Measurements from ENCODE around the gene RCBTB2.
A peak's percentile ranks its signal among the peaks of the same experiment; 100 is the strongest.

RCBTB2 gene

DNA sequence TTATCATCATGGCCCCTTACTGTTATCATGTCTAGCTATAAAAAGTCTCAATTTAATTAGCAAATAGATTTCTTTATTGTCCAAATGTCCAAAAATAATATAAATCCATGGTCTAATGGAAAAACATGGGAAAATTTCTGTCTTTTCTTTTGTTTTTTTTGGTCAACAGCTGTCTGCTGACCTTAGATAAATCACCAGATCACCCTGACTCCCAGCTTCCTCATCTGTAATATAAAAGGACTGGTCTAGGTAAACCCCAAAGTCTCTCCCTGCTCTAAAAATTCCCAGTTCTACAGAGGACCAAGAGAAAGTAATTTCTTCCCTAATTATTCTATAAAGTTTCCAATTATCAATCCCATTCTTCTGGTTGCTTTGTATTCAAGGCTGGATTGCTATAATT, 30.7 kb upstream of the RCBTB2 start:
- no peak for DNase-seq

DNA sequence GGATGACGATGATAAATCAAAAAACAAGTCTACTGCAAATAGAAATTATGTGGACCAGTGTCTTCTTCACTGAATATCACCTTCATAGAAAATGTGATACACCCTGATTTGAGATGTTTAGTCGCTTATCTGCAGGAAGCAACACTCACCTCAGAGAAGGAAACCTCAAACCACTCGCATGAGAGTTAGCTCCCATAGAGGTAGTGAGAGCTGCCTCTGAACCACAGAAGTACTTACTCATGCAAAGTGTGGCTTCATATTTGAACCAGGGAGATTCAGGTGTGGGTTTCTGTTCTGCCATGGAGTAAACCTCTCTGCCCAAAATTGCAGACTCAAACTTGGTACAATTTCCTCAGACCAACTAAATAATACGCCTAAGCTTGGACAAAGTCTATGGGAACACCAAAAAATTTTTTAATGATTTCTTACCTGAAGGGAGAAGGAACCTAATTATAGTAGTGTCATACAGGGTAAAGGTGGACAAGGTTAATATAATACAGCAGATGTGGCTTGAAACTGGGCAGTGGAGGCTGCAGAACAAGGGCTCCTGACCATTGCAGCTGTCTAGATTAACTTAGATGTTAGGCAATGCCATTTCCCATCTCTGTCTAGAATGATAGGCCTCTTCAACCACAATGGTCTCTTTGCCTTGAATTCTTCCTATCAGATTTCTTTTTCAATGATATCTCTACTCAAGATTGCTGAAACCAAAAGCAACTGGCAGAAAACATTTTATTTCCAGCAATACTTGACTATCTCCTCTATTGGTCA, 29.6 kb upstream of the RCBTB2 start:
- no peak for DNase-seq

DNA sequence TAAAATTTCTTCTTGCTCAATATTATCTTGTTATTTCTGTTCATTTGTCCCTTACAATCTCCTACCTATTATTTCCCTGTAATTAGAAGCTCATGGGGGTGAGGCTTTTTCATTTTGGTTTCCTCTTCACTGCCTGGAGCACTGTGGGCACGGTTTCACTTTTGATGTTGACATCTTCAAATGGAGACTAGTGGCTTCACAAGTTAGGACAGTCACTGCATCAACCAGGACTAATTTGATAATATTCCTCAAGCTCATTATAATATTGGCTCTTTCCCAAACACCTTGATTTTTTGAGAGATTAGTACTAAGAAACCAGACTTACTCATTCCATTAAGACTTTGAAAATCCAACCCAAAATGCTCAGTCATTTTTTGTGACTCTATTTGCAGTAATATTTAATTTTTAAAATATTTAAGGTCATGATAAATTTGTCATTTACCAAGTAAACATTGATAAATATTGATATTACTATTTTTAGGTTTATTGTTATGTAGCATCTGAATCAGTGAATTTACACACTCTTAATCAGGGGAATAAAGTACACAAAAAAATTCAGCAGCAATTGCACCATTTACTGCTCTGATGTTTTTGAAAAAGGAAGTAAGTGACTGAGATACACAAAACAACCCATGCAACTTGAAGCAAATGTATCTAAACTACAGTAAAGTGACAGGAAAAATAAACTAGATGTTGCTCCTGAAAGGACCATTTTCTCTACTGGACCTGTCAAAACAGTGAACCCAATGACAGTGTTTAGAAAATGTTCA, 28.8 kb upstream of the RCBTB2 start:
- DNase-seq: peak; percentile 72 to 74

DNA sequence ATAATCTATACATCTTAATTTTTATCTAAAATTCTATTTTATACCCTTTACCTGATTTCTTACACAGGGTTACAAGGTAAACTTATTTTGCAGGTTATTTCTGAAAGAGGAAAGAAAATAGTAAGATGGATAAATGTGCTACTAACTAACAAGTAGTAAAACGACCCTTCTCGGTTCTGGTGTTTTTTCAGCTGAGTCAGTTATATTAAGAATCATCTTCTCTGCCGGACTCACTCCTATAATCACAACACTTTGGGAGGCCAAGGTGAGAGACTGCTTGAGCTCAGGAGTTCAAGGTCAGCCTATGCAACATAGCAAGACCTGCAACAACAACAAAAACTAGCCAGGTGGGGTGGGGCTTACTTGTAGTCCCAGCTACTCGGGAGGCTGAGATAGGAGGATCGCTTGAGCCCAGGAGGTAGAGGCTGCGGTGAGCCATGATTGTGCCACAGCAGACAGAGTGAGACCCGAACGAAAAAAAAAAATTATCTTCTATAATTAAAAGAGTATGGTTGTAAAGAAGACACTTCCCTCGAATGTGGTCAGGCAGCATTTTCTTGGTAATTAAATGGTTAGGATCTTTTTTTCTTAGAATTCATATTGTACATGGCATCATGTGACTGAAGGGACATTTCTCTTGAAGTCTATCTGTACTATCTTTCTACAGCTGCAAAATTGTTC, 27.9 kb upstream of the RCBTB2 start:
- no peak for DNase-seq

DNA sequence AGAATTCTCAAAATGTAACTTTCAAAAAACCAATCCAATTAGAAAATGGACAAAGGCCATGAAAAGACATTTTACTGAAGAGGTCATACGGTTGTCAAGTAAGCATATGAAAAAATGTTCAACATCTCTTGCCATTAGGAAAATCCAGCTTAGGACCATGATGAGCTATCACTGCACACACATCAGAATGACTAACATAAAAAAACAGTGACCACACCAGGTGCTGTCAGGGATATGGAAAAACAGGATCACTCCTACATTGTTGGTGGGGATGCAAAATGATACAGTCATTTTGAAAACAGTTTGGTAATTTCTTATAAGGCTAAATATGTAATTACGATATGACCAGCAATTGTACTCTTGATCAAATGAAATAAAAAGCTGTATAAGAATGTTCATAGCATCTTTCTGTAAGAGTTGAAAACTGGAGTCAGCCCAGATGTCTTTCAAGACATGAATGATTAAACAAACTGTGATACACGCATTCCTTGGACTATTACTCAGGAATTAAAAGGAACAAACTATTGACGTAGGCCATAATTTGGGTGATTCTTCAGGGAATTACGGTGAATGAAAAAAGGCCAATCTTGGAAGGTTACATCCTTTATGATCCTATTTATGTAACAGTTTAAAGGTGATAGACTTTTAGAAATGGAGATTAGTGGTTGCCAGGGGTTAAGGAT, 26.9 kb upstream of the RCBTB2 start:
- DNase-seq: peak in 1 of 2 donors; percentile 44

DNA sequence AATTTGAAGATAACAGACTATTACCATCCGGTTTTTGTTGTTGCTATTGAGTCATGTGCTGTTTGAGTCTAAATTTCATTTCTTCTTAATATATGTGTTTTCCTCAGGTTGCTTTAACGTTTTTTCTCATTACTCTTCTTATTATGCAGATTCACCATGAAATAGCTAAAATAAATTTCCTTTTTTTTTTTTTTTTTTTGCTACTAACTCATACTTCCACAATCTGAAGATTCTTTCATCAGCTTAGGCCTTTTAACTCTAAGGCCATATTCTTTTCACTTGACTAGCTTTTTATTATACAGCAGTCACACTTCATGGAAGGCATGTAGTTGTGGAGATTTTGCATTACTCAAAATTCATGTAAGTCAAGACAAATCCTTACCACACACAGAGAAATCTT, 23.9 kb upstream of the RCBTB2 start:
- peak in 1 of 2 donors; percentile 75 for DNase-seq

DNA sequence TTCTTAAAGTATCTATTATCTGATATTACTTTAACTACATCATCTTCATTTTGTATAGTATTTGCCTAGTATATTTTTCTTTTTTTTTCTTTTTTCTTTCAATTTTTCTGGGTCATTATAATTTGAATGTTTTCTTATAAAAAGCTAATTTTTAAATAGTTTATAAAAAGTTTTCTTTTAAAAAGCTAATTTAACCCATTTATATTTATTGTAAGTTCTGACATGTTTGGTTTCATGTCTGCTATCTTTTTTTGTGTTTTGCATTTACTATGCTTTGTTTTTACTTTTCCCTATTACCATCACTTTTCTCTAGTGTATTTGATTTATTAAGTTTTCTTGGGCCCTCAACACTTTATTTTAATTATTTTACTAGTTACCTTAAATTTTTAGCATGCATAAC, 22.6 kb upstream of the RCBTB2 start:
- DNase-seq: no peak

DNA sequence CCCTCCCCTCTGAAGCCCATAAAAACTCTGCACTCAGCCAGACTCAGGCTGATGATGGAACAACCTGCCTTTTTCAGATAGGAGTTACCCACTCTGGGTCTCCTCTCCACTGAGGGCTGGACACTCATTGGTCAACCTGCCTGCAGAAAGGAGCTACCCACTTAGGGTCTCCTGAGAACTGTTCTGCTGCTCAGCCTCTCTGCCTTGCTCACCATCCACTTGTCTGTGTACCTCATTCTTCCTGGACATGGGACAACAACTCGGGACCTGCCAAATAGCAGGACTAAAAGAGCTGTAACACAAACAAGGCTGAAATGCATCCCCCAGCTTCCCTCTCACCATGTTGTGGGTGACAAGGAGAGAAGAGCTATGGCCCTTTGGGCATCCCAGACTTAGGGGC, 18.4 kb upstream of the RCBTB2 start:
- DNase-seq: no peak

DNA sequence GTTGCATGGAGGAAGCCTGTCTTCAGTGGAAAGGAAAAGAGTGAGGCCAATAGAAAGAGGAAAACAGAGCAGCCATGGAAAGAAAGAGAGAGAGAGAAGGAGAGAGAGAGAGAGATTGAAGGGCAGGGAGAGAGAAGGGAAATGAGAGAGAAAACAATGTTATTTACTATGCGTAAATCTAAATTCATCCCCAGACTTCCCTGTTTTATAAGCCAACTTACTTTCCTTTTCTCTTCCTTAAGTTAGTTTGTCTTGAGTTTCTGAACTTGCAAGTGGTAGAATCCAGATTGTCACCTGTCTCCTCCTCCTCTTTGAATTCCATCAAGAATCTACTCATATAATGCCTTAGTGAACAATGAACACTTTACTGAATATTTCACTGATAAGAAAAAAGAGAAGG, 16.8 kb upstream of the RCBTB2 start:
- peak in 1 of 2 donors; percentile 12 for DNase-seq

DNA sequence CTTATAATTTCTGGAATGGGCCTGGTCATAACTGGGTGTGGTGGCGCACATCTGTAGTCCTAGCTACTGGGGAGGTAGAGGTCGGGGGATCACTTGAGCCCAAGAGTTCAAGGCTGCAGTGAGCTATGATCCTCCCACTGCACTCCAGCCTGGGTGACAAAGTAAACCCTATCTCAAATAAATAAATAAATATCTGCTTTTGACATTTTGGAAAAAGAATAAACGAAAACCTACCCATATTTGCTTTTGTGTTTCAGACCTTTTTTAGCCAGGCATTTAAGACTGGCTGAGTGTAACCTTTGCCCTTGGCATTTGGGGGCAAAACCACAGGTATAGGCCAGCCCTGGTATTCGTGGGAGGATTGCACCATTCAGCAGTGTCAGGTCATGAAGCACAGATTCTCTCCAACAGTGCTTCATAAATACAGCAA, 14.8 kb upstream of the RCBTB2 start:
- DNase-seq: no peak

DNA sequence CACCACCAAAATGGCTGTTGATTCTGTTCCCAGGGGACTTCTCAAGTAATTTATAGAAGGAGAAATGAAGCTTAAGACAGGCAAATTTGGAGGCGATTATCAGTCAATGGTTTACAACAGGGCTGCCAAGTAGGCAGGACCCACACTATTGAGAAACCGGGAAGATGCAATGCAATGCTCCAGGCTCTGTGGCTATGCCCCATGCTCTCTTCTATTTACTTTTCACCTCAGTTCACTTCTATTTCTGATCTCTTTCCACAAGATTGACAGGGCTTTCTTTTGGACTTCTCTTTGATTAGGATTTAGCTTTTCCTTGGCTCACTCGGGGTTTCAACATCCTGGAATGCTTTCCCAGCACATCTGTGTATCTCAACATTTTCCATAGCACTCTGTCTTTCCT, 12.7 kb upstream of the RCBTB2 start:
- DNase-seq: peak in 1 of 2 donors; percentile 37

DNA sequence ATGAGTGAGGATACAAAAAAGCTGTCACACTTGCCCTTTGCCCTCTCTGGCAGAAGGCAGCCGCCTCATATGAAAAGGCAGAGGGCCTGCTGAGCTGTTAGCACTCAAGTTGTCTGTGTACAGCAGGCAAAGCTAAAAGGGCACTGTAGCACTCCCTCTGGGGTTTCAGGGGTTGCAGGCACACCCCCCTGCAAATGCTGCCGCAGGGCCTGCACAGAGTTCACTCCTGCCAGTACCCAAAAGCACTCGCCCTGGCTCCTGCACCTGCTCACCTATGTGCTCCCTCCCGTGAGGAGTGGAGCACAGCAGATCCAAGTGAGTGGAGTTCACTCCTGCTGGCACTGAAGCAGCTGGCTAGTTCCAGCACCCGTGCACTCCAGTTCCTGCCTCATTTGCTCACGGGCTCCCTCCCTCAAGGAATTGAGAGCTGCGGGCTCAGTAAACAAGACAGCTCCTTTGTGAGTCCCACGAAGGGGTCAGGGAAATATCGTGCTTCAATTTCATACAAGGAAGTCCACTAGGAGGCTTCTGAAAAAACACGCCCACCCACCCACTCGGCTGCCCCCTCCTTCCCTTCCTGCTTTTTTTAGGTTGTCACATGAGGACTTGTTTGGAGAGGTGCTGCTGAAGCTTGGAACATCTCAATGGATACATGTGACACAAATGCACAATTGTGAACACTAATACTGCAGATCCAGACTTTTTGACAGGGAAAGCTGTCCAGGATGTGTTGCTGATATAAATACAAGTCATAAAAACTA, 9.9 kb upstream of the RCBTB2 start:
- peak; percentile 91 to 97 for DNase-seq

DNA sequence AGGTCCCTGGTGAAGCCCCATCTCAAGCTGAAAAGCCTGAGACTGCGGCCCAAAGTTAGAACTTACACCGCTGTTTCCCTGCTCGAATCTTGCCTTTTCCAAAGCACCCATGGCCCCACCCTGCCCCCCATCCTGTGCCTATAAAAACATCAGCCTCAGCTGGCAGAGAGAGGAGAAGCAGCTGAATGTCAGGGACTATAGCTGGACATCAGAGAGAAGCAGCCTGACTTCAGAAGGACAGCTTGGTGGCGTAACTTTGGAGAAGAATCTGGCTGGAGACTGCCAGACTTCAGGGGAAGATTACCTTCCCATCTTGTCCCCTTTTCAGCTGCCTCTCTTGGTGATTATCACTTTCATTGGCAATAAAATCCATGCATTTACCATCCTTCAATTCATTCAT, 9.3 kb upstream of the RCBTB2 start:
- DNase-seq: peak in 1 of 2 donors; percentile 43

DNA sequence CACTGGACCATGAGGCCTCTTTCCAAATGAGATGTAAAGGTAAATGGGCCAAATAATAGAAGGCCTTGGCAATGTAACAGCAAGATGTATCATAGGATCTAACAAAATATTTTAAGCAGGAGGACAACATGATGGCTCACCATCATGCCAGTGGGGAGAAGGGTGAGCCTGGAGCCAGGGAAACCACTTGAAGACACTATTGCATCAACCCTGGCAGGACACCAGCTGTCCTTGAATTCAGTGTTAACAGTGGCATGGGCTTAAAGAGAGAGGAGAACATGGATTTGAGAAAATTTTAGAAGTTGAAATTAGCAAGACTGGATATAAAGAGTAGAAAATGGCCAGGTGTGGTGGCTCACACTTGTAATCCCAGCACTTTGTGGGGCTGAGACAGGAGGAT, 6.7 kb upstream of the RCBTB2 start:
- DNase-seq: peak in 1 of 2 donors; percentile 35

DNA sequence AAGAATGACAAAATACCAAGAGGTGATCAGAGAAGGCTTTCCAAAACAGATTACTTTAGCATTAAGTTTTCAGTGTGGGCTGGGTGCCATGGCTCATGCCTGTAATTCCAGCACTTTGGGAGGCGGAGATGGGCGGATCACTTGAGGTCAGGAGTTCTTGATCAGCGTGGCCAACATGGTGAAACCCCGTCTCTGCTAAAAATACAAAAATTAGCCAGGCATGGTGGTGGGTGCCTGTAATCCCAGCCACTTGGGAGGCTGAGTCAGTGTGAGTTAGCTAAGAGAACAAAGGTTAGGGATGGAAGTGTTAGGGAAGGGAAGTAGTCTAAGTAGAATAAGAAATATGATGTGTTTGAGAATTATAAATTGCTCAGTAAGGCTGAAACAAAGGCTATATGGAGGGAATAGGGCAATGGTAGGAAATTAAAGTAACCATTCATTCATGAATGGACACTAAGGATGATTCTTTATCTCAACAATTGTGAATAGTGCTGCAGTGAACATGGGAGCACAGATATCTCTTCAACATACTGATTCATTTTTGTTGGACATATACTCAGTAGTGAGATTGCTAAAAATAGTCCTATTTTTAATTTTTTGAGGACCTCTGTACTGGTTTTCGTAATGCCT, 3.9 kb upstream of the RCBTB2 start:
- DNase-seq: peak; percentile 87 to 93

DNA sequence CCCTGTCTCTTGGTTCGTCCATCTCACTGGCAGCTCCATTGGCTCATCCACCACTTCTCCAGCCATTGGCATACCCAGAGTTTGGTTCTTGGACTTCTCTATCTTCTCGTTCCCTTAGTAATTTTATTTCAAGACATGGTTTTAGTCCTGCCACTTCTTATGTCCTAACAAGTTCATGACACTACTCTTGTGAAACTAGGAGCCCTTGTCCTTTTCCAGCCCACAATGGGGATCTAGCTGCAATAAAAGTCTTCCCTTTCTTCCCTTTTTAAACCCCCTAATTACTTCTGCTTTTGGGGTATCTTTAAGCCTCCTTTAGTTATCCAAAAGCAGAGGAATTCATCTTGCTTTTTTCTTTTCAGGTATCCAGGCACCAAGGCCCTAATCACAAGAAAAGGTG, 2.9 kb upstream of the RCBTB2 start:
- peak; percentile 91 to 95 for DNase-seq

DNA sequence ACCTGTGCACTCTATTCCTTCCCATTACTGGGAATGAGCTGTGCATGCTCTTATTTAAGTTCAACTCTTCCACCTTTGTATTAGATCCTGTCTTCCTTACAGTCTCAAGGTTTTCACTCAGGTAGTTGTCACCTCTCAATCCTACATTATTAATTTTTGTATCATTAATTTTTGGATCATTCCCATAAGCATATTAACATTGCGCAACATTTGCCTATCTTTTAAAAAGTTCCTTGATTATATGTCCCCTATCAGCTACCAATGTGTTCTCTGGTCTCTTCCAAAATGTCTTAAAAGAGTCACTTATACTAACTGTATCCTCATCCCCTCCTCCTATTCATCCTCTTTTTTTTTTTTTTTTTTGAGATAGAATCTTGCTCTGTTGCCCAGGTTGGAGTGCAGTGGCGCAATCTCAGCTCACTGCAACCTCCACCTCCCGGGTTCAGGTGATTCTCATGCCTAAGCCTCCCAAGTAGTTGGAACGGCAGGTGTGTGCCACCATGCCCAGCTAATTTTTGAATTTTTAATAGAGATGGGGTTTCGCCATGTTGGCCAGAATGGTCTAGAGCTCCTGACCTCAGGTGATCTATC, 2.1 kb upstream of the RCBTB2 start:
- DNase-seq: no peak

DNA sequence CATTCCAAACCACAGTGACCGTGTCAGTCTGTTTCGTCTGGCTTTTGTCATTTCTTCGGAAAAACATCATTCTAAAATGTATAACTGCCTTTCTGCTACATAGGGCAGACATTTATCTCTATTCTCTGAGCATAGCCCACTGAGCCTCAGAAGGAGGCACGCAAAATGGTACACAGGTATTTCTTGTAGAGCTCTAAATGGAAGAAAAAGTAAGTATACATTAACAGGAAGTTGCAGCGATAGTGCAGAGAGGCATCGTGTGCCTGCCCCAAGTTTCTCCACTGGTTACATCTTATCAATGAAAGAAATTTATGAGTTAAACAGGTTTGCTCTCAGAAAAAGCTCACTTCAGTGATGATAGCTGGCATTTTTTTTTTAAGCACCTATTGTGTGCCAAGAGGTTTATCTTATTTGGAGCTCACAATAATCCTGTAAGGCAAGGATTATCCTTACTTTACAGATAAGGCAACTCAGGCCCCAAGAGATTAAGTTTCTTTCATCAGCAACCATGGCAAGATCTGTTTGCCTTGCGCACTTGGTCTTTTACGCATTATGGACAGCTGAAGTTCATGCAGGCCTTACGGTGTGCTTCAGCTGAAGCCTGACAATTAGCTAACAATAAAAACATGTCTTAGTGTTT, 1.2 kb upstream of the RCBTB2 start:
- peak; percentile 54 to 58 for DNase-seq

DNA sequence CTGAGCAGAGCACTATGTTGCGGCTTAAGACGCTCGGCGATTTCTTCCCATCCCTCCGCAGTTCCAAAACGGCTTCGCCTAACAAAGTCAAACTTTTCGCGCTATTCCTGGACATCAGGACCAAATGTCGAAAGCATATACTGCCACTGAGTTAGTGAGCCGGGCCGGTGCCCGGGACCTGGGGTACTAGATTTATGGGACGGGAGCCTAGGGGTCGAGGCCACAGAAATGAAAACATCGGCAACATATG, 699 bp downstream of the RCBTB2 start:
- DNase-seq: no peak

DNA sequence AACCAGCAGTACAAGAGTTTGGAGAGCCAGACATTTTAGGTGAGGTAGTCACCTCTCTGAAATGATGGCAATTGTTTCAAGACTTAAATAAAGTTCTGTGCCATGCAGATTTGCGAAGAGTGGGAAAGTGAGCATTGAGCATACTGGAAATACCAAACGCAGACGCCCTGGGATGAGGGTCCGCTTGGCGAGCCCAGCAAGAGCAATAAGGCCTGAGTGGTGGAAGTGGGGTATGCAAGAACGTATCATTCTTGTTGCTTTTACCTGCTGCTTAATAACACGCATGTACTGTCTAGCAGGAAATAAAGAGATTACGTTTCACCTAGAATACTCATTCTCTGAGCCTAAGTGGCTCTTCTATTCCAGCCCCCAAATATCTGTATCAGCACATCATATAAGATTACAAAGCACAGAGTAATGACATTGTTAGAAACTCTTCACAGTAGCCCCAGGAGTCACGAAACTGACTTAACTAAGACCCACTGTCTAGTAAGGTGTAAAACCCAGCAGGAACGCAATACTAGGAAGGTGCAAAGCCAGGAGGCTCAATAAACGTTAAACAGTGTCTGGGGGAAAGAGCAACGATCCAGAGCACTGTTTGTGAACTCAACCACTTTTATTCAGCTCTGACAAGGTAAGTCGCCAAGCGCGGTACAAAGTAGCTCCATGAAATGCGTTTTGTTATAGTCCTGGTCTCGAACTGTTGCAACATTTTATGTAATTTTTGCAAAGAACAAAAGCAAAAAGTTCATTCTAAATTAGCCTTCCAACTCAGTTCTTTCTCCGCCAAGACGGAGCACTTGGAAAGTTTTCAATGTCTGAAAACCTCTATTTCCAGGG, 1.2 kb downstream of the RCBTB2 start:
- no peak for DNase-seq
